Measurements from ENCODE around the gene MRPL54.
A peak's percentile ranks its signal among the peaks of the same experiment; 100 is the strongest.
"Not testable (repeated sequence)": the region's sequence is repeated elsewhere in the genome, so short reads cannot be mapped to it uniquely, and the experiment has no call there.

The MRPL54 gene

DNA sequence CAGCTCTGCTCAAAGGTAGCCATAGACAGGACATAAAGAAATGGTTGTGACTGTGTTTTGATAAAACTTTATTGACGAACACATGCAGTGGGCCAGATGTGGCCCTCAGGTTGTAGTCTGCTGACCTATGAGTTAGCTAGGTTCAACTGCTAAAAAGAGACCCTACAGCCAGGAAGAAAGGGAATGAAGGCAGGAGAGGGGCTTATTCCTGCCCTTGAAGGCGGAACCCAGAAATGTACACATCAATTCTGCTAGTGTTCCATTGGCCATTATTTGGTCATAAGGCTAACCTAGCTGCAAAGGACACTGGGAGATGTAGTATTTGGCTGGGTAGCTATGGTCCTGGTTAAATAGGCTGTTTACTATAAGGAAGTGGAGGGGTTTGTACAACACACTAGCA, 19.0 kb upstream of the MRPL54 start:
- no peak for ATAC-seq
- no peak for DNase-seq

GRCh38 chr19:3745363-3746045, 17.0 kb upstream of the MRPL54 start:
- DNase-seq (no peak), ATAC-seq (no peak)

DNA sequence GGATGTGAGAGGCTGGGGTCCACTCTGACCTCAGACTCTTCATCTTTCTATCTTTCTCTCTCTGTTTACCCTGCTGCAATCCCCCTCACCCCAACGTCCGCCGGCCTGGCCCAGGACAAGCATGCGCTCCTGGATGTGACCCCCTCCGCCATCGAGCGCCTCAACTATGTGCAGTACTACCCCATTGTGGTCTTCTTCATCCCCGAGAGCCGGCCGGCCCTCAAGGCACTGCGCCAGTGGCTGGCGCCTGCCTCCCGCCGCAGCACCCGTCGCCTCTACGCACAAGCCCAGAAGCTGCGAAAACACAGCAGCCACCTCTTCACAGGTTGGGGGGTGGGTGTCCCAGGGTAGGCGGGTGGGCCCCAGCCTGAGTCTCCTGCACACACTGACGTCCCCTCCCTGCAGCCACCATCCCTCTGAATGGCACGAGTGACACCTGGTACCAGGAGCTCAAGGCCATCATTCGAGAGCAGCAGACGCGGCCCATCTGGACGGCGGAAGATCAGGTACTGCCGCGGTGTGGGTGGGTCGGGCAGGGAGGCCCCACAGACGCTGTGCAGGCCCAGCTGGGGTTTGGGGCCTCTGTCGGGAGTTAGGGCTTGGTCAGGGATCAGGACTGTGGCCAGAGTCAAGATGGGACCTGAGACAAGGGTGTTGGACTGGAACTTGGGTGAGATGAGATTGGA, 16.0 kb upstream of the MRPL54 start:
- DNase-seq (no peak), ATAC-seq (no peak)

DNA sequence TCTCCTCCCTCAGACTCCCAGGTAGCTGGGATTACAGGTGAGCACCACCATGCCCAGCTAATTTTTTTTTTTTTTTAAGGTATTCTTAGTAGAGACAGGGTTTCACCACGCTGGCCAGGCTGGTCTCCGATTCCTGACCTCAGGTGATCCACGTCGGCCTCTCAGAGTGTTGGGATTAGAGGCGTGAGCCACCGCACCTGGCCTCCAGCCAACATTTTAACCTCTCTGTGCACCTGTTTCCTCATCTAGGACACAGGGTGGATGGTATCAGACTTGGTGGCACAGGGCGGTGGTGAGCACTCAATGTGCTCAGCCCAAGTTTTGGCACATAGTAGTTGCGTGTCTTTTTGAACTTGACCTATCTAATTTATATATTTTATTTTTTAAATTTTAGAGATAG, 13.5 kb upstream of the MRPL54 start:
- ATAC-seq (no peak), DNase-seq (no peak)

DNA sequence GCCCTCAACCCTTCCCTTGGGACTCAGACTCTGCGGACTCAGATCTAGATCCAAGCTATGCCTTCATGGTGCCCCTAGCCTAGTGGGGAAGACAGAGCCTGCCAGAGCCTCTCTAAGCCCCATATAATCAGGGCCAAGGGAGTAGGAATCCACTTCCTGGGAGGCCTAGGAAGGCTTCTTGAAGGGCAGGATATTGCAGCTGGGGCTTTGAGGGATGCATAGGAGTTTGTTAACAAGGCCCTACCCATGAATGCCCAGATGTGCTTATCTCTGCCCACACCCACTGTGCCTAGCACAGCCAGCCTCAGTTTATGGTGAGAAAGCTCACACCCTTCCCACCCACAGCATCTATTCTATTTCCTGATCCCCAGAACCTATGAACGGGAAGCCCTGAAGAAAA, 12.3 kb upstream of the MRPL54 start:
- no peak for DNase-seq
- no peak for ATAC-seq

DNA sequence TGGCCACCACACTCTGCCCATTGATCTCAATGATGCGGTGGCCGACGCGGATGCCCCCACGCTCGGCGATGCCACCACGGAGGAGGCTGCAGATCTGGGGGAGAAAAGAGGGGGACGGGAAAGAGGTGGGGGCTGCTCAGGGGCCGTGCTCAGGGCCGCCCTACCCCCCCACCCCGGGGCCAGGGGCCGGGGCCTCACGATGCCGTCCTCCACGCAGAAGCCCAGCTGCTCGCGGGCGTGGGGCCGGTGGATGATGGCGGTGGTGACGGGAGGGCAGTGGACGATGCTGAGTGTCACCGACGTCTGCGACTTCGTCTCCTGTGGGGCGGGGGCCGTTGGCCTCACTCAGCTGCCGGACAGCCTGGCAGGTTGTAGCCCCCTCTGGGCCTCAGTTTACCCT, 11.2 kb upstream of the MRPL54 start:
- no peak for ATAC-seq

GRCh38 chr19:3752492-3752891, 10.0 kb upstream of the MRPL54 start:
- ATAC-seq (no peak), DNase-seq (no peak)

More for the DNA sequence above, 11.2 kb upstream of the MRPL54 start:
- no peak for DNase-seq

DNA sequence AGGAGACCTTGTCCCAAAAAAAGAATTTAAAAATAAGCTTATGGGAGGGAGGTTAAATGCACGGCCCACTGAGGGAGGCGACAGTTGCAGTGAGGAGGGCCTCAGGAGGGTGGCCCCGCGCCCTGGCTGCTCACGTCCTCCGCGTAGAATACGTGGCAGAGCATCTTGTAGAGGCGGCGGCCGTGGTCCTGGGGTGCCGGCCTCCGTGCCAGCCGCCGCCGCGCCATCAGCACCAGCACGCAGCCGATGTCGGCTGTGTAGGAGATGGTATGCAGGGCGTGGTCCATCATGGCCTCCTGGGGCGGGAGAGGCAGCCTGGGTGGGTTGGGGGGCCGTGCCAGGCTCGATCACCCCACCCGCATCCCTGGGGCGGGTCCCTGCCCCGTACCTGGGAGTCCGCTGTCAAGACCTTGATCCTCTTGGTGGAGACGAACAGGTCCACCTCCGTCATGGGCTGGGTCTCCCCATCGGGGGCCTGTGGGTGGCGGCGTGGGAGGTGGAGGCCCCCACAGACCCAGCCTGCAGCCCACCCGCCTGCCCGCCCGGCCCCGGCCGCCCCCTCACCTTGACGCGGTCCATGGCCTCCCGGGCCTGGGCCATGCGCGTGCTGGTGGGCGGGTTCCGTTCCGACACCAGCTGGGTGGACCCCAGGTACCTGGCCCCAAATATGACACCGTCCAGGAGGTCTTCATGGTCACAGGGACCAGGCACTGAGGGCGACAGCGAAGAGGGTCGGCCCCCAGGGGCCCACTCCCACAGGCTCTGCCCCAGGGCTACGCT, 8.7 kb upstream of the MRPL54 start:
- DNase-seq (no peak), ATAC-seq (no peak)

DNA sequence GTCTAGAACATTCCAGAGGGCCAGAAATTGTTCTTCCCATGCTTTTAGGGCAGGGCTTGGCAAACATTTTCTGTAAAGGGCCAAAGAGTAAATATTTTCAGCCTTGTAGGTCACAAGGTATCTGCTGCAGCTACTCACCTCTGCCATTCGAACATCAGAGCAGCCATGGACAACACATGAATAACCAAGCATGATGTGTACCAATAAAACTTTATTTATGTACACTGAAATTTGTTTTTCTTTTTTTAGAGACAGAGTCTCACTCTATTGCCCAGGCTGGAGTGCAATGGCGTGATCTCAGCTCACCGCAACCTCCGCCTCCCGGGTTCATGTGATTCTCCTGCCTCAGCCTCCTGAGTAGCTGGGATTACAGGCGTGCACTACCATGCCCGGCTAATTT, 4.8 kb upstream of the MRPL54 start:
- not testable (repeated sequence) for ATAC-seq, DNase-seq

DNA sequence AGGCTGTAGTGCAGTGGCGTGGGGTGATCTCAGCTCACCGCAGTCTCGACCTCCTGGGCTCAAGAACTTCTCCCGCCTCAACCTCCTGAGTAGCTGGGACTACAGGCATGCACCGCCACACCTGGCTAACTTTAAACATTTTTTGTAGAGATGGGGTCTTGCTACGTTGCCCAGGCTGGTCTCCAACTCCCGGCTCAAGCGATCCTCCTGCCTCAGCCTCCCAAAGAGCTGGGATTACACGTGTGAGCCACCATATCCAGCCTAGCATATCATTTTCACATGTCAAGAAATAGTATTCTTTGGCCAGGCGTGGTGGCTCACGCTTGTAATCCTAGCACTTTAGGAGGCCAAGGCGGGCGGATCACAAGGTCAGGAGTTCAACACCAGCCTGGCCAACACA, 4.2 kb upstream of the MRPL54 start:
- ATAC-seq, DNase-seq: not testable (repeated sequence)

DNA sequence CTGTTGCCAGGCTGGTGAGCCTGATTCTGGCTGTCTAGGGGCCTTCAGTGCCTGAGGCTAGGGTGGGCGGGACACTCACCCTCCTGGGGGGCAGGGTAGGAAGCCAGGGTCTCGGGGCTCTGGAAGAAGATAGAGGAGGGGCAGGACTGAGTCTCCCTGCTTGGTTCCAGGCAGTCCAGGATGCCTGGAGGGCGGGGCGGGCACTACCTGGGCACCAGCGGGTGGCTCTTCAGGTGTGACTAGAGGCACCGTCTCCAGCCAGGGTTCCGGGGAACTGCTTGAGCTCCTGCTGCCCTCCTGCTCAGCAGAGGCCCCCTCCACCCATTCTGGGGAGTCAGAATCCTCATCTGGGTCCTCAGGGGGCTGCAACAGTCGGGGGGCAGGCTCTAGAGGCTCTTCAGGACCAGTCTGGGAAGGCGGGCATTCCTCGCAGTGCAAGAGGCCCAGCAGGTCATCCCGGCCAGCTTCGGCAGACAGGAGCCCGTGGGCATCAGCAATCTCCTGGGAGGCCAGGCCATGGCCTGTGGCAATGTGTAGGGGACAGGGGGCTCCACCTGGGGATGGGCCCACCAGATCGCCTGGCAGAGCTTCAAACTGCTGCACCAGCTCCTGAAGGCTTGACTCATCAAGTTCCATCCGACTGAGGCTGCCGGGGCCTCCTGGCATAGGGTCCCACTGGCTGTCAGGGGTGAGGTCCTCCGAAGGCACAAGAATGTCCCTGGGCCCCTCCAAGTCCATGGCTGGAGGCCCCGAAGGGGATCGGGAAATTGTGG, 2.8 kb upstream of the MRPL54 start:
- ATAC-seq (no peak), DNase-seq (no peak)

DNA sequence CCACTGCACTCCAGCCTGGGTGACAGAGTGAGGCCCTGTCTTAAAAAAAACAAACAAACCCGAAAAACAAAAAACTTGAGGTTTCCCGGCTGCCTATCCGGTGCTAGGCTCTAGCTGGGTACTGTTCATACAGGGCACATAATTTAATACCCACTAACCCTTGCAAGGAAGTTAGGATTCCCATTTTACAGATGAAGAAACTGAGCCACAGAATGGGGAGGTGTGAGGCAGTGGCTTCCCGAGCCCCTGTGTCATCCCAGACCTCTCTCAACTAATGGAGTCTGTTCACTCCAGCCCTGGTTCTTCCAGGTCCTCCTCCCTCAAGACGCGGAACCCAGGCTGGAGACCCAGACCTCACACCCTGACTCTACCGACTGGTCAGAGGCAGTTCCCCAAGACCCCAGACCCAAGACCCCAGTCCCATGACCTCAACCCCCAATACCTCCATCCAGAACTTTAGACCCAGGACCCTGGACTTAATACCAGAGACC, 1.6 kb upstream of the MRPL54 start:
- no peak for ATAC-seq
- DNase-seq, result peak; percentile 21

- peak; percentile 99 for DNase-seq
- ATAC-seq, result peak; percentile 69
Measured at GRCh38 chr19:3761382-3762129, 926 bp upstream of the MRPL54 start, which contains the start of gene APBA3. Gene APBA3 (minus strand): TSS chr19:3761692. CDS start chr19:3760264, 1,428 bp downstream.

DNA sequence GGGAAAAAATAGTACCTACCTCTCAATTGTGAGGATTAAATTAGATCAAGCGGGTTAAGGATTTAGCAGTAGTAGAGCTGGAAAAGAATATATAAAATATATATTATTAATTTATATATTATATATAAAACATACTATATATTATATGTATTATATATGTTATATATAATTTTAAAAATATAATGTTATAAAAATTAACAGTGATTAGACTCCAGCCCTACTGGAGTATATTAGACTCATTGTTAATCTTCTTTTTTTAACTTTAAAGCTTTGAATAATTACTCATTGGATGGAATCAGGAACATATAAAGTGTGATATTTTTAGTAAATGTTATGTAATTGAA, 380 bp upstream of the MRPL54 start:
- ATAC-seq, result no peak
- no peak for DNase-seq

DNA sequence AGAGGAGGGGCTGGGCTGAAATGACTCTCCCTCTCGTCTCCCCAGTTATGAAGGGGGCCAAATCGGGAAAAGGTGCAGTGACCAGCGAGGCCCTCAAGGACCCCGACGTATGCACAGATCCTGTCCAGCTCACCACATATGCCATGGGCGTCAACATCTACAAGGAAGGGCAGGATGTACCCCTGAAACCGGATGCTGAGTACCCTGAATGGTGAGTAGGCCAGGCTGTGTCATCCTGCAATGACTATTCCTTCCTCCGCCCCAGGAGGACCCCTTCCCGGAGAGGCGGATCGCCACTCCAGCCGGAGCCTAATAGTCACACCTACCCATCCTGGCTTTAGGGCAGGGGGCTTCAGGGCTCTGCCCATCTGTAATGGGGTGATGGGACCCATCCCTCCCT, 2.6 kb downstream of the MRPL54 start:
- DNase-seq (no peak), ATAC-seq (no peak)

- ATAC-seq, DNase-seq: not testable (repeated sequence)
Measured at GRCh38 chr19:3765757-3766156, 3.3 kb downstream of the MRPL54 start.

DNA sequence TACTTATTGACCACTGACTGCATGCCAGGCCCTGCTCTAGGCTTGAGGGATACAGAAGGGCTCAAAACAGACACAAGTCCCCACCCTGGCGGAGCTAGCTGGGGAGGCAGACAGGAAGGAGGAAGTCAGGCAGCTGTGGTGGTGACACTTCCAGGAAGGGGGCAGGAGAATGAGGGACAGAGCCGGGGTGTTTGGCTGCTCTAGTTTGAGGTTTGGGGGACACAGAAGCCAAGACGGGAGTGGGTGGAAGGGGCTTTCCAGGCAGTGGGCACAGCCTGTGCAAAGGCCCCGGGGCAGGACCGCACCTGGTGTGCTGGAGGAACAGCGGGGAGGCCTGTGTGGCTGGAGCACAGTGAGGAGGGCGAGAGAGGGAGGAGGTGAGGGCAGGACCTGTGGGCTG, 4.0 kb downstream of the MRPL54 start:
- peak; percentile 44 for DNase-seq
- no peak for ATAC-seq

DNA sequence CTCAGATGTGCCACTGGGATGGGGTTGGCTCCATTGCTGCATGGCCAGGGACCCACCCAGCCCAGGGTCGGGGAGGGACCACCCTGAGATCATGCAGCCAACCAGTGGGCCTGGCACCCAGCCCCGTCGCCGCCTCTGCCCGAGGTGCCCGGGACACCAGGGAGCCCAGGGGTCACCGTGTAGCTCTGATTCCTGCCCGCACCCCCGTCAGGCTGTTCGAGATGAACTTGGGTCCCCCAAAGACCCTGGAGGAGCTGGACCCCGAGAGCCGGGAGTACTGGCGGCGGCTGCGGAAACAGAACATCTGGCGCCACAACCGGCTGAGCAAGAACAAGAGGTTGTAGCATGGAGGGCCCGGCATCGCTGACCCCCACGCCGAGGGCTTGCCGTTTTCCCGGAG, 4.6 kb downstream of the MRPL54 start:
- ATAC-seq (no peak), DNase-seq (no peak)

DNA sequence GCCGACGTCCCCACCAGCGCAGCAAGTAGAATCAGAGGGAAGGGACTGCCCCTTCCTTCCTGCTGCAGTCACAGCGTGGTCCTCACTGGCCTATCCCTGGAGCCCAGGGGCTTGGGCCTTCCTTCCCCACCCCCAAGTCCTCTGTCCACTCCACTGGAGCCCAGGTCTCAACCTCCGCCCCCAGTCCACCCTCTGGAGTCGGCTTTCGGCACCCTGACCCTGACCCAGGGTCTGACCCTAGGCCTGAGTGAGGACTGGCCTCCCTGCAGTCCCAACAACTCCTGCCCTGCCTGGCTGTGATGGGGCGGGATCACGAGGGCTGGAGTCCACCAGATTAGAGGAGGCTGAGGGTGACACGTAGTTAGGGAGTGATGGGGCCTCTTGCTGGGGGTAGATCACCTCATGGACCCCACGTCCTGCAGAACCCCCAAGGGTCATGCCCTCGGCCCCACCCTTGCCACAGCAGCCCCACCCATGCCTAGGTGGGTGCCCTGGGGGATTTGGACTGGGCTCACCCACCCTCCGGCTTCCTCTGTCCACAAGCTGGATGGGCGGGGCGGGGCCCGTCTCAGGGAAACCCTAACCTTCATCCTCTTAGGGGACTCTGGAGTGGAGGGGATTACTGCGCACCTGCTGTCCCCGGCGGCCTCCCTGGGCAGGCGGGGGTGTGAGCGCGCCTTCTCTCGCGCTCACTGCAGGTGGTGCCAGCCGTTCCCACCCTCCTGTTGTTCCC, 5.7 kb downstream of the MRPL54 start:
- no peak for DNase-seq
- no peak for ATAC-seq

DNA sequence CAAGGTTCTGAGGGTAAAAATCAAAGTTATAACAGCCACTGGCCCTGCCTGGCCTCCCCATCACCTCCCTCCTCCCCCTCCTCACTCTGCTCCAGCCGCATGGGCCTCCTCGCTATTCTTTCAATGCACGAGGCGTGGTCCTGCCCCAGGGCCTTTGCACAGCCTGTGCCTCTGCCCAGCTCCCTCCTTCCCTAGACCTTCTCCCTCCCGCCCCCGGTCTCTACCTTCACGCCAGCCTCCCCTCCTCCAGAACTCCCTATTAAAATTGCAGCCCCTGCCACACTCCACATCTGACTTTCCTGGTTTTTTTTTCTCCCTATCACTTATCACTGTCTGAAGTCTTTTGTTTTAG, 6.2 kb downstream of the MRPL54 start:
- DNase-seq, result no peak
- ATAC-seq, result no peak

DNA sequence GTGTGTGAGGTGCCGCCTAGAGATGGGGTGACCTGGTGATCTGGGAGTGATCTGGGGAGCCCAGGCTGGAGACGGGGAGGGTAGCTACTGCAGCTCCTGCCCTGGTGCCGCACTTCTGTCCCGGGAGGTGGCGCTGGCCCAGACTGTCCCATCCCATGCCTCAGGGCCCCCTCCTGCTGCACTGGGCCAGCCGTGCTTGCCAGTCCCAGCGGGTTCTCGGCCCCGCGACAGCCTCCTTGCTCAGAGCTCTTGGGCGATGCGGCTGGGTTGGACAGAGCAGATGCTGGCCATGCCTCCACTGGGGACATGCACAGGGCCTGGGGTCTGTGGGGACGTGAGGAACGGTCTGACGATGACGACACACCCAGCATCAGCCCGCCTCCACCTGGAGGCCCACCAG, 7.0 kb downstream of the MRPL54 start:
- no peak for ATAC-seq
- no peak for DNase-seq

Data from stimulated activated naive CD8-positive, alpha-beta T cell treated with anti-CD3 and anti-CD28 coated beads, Interleukin-15, Interleukin-2, amounts not matched to agents 100 U/mL and 50 U/mL, for 24 hours (primary cell).